Vagina (tissue), 2 donors: ENCODE results near the gene LRCH1.

Source experiments
- CTCF ChIP-seq, 3 experiments: fragments of 450-650 bp in 2 of 3; fragments of 200-600 bp in 1 of 3; sonication (generic) in 1 of 3; IDR thresholded peaks; one replicate each; pipeline ENCODE4 v1.5.1; 2017 to 2019; ENCODE audit warnings: antibody characterized with exemption in 3 of 3, mild to moderate bottlenecking in 2 of 3, moderate library complexity in 2 of 3
- POLR2A ChIP-seq, 2 donors: fragments of 450-650 bp; IDR thresholded peaks; one replicate each; pipeline ENCODE4 v1.6.1; 2017; ENCODE audit warnings: antibody characterized with exemption in 2 of 2, mild to moderate bottlenecking in 2 of 2, moderate library complexity in 2 of 2
- POLR2AphosphoS5 ChIP-seq, 2 donors: sonication (generic); formaldehyde crosslinking; IDR thresholded peaks; one replicate each; pipeline ENCODE4 v1.9.0; 2017; ENCODE audit warnings: antibody characterized with exemption in 2 of 2, mild to moderate bottlenecking in 2 of 2, low read depth in 1 of 2; ENCODE audit not compliant: insufficient read depth in 1 of 2

- TF ChIP-seq CTCF (IDR thresholded peaks at IDR 0.05) (no peak), POLR2AphosphoS5 (IDR thresholded peaks at IDR 0.05; ENCODE audit: insufficient read depth in 1 of 2, low read depth in 1 of 2) (no peak), POLR2A (IDR thresholded peaks at IDR 0.05) (no peak)
Measured at GRCh38 chr13:46662690-46663089, 109.7 kb downstream of the LRCH1 start.
